SH-SY5Y (cell line): ENCODE results near the gene ACBD6.

ENCODE experiments used
- GATA2 ChIP-seq: IDR thresholded peaks from 2 replicates; pipeline ENCODE4 v1.6.1; 2011; ENCODE audit warnings: mild to moderate bottlenecking, low read depth, low read length
- GATA3 ChIP-seq: IDR thresholded peaks from 2 replicates; pipeline ENCODE4 v1.6.1; 2011; ENCODE audit warnings: low read depth, mild to moderate bottlenecking, low read length, moderate library complexity

GRCh38 chr1:180524160-180524914 is 22.0 kb upstream of the ACBD6 start:
- TF ChIP-seq GATA3 (no peak), GATA2 (no peak)
